ENCODE results near the gene SPATA6L.
A peak's percentile ranks its signal among the peaks of the same experiment; 100 is the strongest.
"Not testable (repeated sequence)": the region's sequence is repeated elsewhere in the genome, so short reads cannot be mapped to it uniquely, and the experiment has no call there.

Gene SPATA6L

DNA sequence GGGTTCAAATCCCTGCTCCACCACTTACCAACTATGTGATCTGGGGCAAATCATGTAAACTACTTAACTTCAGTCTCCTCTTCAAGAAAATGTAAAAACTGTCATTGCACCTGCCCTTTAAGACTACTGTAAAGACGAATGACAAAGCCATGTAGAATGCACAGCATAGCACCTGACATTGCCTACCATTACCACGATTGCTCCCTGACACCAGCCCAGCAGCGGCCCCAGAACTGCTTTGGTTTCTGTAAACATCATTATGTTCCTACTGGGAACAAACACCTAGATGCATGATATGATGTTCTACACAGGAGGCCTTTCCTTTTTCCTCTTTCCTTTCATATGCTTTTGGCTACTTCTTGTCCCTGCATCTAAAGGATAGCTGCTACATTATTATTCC is 27.3 kb downstream of the SPATA6L start:
- no peak for DNase-seq (ENCODE audit: low read depth in 2 of 2)

DNA sequence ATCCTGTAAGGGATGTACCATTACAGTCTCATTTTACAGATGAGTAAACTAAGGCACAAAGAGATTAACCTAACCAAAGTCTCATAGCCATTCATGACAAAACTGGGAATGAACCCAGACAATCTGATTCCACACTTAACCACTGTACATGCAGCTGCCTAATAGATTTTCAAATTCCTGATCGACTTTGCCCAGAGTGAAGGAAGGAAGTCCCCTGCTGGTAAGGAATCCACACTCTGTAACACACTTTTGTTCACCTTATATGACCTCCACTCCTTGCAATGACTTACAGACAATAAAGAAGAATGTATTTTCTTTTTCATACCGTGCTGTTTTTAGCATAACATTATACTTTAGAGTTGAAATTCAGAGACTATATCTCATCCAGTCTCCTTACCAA is 35.4 kb downstream of the SPATA6L start:
- DNase-seq (ENCODE audit: low read depth in 2 of 2) = no peak

DNA sequence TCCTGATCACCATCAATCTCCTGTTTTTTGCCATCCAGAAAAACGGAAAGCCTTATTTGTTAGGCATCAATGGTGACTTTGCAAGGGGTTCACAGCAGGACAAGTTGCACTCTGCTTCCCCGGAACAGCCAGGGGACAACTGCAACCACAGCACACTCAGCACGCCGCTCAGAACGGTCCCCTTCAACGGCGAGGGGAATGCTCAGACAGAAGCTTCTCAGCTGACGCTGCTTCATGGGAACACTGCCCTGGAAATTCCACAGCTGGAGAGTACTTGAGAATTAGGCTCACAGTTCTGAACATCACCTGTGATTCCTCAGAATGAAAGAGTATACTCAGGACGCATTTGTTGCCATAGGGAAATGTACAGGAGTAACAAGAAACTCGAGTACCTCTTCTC is 44.3 kb downstream of the SPATA6L start:
- no peak for DNase-seq (ENCODE audit: low read depth in 2 of 2)

DNA sequence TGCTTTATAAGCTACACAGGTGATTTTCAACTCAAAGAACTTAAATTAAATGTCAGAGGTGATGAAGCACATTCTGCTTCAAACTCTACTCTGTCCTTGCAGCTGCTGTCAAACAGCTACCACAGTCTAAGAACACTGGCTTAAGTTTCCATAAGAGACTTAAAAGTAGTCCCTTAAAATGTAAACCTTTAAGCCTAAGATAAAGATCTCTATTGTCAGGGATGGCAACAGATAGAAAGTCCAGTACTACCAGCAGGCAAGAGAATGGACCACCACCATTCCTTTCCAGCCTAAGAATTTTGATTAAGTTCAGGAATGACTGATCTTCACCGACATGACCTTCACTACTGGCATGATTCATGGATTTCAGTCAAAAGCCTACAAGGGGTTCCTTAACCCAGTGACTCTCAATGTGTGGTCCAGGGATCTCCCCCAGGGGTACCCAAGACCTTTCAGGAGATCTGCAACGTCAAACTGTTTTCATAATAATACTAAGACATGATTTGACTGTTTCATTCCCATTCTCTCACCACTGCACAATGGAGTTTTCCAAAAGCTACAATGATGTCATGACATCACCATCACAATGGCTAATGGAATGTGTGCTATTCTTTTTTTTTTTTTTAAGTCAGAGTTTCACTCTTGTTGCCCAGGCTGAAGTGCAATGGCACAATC is 45.3 kb downstream of the SPATA6L start:
- no peak for DNase-seq (ENCODE audit: low read depth in 2 of 2)

DNA sequence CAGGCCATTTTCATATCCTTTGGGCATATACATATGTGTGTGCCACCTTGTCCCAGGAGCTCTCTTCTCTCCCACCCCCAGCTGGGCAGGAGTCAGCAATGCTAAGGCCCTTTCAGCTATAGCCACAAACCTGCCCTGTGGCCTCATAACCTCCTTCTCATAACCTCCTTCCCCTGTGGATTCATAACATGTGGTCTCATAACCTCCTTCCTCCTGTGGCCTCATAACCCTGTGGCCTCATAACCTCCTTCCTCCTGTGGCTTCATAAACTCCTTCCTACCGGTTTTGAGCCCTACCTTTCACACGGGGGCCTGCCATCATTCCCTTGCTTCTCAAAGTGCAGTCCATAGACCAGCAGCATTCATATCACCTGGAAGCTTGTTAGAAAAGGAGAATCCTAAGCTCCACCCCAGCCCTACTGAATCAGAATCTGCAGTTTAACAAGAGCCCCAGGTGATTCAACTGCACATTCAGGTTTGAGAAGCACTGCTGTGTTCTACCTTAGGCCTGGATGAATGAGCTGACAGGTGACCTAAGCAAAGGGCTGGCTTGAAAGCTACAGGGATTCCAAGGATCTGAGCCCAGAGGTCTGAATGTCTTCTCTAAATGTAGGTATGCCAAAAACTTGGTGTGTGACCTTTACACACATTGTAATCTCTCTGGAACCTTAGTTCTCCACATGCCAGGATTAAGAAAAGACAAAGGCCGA is 46.1 kb downstream of the SPATA6L start:
- no peak for DNase-seq (ENCODE audit: low read depth in 2 of 2)

DNA sequence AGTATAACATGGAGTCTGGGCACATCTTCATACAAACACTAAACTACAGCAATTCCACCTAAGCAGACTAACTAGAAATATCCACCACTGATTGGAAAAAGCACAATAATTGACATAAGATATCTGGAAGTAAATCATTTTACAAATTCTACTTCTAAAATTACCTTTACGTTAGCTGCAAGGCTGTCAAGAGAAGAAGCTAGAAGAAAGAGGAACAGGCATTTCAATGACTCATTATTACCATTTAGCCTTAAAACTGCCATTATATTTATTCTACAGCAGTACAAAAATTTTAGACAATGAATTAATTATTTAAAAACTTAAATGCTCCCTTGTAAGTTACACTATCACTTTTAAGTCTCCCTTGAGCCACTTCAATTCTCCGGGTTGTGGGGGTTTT is 47.6 kb downstream of the SPATA6L start:
- DNase-seq (ENCODE audit: low read depth in 2 of 2) = no peak

DNA sequence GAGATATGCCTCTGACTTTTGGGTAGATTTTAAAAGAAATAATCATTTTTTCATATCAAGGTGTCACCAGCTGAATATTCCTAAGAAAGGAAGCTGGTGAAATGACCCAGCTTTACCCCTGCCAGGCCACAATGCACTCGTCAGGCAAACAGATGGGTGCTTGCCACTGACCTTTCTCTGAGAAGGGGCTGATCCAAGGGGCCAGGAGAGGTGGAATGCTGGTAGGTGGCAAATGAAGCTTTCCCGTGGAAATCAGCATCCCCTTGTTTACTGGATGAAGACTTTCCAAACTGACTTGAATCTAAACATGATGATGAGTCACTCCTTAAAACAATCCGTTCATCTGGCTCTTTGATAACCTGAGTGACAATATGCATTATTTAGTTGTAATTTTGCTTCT is 48.5 kb downstream of the SPATA6L start:
- no peak for DNase-seq (ENCODE audit: low read depth in 2 of 2)

DNA sequence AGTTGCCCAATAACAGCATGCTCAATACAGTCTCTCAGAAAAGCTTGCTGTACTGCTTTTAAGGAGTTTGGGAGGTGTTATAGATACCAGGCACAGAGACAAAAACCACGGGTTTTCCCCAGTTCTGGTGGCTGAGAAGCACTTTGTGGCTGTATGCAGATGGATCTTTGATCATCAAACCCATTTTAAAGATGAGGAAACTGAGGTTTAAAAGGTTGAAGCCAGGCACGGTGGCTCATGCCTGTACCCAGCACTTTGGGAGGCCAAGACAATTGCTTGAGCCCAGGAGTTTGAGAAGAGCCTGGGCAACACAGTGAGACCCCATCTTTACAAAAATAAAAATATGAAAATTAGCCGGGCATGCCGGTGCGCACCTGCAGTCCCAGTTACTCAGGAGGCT is 50.5 kb downstream of the SPATA6L start:
- no peak for DNase-seq (ENCODE audit: low read depth in 2 of 2)

DNA sequence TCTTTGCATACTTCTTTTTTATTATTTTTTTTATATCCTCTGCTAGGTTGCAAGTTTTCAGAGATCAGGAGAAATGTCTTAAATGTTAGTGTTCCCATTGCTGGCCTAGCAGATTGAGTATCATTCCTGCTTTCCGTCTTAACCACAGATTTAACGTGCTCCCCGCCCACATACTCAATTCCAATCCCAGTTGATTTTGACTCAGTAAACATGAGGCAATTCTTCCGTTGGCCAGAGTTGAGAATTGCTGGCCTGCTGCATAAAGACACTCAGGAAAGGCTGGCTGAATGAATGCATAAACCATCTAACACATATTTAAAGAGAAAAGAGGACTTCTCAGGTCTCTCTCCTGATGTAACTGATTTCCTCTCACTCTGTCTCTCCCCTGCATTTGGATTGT is 51.0 kb downstream of the SPATA6L start:
- DNase-seq (ENCODE audit: low read depth in 2 of 2) = no peak

DNA sequence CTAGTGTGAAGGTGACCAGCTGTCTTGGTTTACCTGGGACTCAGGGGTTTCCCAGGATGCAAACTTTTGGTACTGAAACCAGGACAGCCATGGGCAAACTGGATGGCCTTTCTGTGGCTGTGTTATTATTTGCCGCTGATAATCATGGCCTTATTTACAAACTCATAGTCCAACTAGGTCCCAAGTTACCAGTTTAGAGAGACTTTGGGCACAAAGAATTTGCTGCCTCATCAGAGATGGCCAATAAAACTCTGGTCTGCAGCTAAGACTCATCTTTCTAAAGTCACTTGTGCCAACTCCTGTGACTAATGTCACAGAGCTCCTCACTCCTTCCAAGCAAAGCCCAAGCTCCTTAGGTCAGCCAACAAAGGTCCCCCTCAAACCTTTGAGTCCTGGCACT is 51.7 kb downstream of the SPATA6L start:
- DNase-seq (ENCODE audit: low read depth in 2 of 2) = no peak

DNA sequence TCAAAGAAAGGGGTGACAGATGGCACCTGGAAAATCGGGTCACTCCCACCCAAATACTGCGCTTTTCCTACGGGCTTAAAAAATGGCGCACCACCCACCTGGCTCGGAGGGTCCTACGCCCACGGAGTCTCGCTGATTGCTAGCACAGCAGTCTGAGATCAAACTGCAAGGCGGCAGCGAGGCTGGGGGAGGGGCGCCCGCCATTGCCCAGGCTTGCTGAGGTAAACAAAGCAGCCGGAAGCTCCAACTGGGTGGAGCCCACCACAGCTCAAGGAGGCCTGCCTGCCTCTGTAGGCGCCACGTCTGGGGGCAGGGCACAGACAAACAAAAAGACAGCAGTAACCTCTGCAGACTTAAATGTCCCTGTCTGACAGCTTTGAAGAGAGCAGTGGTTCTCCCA is 60.2 kb downstream of the SPATA6L start:
- not testable (repeated sequence) for DNase-seq (ENCODE audit: low read depth in 2 of 2)

DNA sequence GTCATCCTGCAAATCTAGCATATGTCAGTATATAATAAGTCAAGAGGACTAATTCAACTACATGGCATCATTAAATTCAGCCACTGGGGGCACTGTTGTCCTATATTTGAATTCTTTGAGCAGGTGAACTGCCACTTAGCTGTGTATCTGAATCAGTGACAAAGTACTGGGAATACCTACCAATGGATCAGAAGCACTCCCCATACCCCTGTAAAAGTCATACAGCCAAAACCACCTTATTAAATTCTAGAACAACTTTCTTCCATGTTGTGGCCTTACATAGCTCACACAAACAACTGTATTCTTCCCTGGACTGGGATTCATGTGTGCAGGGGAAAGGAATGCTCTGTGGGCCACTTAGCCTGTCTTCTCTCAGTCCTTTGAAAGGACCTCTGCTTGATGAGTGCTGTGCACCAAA is 61.6 kb downstream of the SPATA6L start:
- DNase-seq (ENCODE audit: low read depth in 2 of 2) = peak; percentile 11 to 28

DNA sequence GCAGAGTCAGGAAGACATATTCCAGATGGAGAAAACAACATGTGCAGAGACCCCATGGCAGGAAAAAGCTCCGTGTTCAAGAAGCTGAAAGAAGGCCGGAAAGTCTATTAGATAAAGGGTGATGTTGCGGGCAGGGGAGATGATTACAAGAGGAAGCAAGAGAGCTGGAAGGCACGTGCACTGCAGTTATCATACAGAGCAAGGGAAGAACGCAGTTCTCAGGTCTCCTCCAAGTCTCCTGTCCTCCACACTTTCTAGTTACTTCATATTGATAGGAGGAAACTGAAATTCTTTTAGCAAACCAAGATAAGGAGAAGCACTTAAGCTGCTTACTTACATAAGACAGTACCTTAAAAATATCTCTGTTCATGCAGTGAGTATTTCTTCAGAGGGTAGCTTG is 62.5 kb downstream of the SPATA6L start:
- no peak for DNase-seq (ENCODE audit: low read depth in 2 of 2)

DNA sequence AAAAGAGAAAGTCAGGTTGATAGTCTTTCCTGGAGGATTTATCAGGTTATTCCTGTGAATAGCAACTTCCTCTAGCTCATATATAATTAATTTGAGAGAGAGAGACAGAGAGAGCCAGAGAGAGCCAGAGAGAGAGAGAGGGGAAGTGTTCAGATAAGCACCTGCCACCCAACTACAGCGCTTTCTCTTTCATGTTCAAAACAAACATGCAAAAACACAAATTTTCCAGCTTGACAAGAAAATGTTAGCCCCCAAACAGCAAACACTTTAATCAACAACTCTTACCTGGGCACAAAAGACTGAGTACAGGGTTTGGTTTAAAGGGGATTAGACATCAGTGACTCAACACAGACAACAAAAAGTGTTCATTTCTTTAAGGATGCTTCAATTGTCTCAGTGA is 65.9 kb downstream of the SPATA6L start:
- DNase-seq (ENCODE audit: low read depth in 2 of 2) = no peak

DNA sequence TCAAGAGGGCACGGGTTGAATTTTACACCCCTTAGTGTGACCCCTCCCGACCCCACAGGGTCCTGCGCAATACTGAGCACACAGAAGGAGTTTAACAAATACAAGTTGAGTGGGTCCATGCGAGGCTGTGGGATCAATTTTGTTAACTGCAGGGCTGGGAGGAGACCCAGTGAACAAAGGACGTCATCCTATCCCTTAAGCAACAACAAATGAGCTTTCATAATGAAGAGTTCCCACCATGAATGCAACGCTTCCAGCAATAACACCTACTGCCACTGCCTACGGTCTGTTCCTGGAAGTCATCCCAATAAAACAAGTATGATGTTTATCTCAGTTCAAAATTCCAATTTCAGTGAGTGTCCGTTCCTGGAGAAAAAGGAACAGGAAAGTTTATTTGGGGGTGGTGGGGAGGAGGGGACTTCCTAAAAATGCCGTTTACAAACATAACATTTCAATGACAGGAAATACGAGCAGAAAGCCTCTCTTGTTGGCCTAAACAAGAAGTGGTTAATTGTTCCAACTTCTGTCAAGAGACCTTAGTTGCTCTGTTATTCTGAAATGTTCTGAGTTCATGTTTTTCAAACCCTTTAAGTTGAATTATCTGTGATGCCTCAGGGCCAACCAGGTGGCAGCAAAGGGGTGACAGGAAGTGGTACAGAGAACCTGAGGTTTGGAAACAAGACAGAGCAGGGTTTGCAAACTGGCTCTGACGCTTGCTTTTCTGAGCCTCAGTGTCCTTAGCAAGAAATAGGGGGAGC is 69.9 kb downstream of the SPATA6L start:
- no peak for DNase-seq (ENCODE audit: low read depth in 2 of 2)

DNA sequence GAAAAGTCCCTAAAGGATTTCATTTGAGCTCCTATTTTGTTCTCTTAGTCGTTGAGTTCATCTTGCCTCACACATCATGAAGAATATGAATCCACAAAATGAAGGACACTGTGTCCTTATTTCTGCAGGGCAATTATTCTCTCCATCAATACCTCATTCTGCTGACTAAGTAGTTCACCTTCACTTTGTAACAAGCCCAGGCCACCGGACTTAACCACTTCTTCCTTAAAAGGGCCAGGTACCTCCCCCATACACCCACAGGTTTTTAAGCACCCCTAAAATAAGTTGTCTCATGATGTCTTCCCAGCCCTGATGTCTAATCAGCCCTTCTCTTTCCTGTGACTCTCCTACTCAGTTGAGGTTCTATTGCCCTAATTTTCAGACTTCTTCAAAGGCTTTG is 71.3 kb downstream of the SPATA6L start:
- DNase-seq (ENCODE audit: low read depth in 2 of 2) = no peak

DNA sequence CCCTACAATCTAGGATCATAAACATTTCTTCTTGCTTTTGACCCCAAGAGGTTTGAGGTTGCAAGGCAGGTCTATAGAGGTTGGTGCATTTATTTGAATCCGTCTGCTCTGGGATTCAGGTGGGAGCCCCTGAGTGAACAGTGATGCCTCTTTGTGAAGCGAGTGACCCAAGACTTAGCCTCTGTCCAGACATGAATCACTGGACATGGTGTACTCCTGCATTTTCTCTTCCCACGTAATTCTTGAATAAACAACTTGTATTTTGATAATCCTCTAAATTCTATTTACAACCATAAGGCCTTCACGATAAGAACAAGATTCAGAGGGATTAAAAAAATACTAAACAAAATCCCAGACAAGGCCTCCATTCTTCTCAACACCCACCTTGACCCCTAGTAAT is 71.7 kb downstream of the SPATA6L start:
- no peak for DNase-seq (ENCODE audit: low read depth in 2 of 2)

DNA sequence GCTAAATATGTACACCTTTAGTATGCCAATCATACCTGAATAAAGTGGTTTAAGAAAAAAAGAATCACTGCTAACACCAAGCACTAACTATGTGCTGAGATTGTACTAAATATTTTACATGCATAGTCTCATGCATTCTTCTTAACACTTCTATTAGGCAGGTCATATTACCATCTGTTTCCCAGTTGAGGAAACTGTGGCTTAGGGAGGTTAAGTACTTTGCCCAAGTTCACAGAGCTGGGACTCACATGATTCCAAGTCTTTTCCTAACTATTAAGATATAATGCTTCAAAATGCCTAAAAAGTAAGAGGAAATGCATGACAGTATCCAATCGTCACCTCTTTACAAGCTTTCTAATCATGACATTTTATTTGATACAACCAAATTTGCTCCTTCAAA is 73.4 kb downstream of the SPATA6L start:
- no peak for DNase-seq (ENCODE audit: low read depth in 2 of 2)

DNA sequence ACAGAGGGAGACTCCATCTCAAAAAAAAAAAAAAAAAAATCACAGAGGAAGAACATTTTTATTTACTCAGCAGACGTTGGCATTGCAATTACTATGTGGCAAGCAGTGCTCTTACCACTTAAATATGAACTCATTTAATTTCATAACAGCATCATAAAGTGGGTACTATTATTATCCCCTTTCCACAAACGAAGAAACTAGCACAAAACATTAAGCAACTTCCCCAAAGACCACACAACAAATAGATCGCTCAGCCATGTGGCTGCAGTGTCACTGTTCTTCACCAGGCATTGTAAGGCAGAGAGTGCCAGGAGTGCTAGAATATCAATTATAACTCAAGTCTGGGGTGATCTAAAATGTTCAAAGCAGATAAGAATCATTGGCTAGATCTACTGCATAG is 74.0 kb downstream of the SPATA6L start:
- DNase-seq (ENCODE audit: low read depth in 2 of 2) = no peak

DNA sequence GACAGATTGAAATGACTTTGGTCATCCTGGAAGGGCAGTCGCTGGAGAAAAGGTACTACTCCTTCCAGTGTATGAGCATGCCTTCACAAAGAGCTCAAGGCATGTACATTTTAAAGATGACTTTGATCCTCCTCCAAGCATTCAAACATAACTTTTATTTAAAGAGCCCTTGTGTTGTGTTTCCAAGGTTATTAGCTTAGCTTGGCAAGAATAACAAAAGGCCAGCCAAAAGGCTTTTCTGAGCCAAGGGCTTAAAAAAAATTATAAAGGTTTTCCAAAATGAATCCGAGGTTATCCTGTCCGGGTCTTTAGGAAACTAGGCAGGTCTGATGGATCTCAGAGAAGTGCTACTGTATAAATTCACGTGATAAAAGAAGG is 75.2 kb downstream of the SPATA6L start:
- no peak for DNase-seq (ENCODE audit: low read depth in 2 of 2)

DNA sequence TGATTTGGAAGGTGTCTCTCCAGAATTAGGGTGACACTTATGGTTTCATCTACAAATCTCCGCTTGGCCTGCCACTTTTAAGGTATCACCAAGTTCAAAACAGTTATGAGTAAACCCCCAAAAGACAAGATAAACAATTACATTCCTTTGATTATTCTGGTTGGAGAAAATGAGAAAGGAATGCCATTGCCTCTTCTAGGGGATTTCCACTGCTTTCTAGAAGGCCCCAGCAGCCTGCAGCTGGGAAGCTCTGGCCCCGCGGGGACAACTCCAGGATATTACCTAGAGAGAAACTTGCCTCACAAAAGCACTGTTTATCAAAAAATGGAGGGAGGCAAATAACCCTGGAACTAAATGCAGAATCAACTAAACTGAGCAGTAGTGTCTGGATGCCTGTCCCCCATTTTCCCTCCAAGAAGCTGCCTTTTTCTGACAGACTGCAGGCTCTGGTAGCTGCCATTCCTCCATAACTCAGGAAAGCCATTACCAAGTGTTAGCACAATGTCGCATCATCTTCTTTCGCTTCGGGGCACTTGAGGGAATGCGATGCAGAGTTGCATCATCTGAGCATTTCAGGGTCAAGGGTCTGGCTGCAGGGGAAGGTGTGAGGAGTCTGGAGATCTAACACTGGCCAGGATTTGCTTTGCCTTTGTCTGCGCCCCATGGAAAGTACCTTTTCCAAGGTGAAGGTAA is 75.7 kb downstream of the SPATA6L start:
- no peak for DNase-seq (ENCODE audit: low read depth in 2 of 2)

DNA sequence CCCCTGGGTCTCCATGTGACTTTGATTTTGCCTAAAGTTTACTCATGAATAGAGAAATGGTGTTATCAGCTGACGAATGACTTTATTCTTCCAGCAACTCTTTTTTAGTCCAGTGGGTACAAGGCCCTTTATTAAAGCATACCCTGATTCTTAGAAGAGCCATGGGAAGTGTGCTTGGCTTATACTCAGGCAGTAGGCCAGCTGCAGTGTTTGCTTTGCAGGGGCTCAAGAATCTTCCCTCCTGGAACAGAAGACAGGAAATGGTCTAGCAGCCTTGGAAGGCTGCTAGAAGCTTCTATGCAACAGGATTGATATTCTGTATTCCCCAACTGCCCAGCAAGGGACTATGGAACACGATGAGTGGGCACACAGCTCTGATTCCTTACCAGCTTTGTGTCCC is 77.6 kb downstream of the SPATA6L start:
- DNase-seq (ENCODE audit: low read depth in 2 of 2) = no peak

DNA sequence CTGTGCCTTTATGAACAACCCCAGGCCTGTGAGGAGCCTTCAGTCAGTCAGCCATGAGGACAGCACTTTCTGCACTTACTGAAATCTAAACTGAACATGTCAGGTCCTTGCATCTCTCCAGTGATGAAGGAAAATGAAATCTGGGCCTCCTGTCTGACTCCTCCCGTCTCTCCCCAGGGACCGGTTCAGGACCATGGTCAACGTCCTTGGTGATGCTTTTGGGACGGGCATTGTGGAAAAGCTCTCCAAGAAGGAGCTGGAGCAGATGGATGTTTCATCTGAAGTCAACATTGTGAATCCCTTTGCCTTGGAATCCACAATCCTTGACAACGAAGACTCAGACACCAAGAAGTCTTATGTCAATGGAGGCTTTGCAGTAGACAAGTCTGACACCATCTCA is 81.1 kb downstream of the SPATA6L start:
- DNase-seq (ENCODE audit: low read depth in 2 of 2) = no peak
